ENCODE results near the gene GALNT17. TPM values are rescaled to one million over a fixed set of nuclear protein-coding genes. Genes with fewer than 3 reads are reported as not detected.

The GALNT17 gene
- total RNA-seq, 1 experiment from 2014 or later = not detected

DNA sequence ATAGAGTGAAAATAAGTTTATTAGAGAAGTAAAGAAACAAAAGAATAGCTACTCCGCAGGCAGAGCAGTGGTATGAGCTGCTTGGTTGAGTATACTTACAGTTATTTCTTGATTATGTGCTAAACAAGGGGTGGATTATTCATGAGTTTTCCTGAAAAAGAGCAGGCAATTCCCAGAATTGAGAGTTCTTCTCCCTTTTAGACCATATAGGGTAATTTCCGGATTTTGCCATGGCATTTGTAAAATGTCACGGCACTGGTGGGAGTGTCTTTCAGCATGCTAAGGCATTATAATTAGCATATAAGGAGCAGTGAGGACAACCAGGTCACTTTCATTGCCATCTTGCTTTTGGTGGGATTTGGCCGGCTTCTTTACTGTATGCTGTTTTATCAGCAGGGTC lies 25.7 kb upstream of the GALNT17 start:
- Histone ChIP-seq H4K20me1 (ENCODE audit: low read length) (no peaks in the 10 kb centered on the region), H3K9me3 (ENCODE audit: low read length) (no peaks in the 10 kb centered on the region), H3K27me3 (ENCODE audit: low read length) (no peaks in the 10 kb centered on the region), H2AFZ (ENCODE audit: low read length) (no peak overlapping the region), H3K4me3 (ENCODE audit: low read length) (no peak overlapping the region), H3F3A (ENCODE audit: low read length, unreplicated experiment) (no peaks in the 10 kb centered on the region), H3K9me2 (replicated peaks; ENCODE audit: low read length) (no peaks in the 10 kb centered on the region), H3K36me3 (ENCODE audit: low read depth, low read length) (no peaks in the 10 kb centered on the region), H3K4me1 (ENCODE audit: insufficient read depth, low read length) (no peaks in the 10 kb centered on the region), H3K27ac (ENCODE audit: low read length) (no peak overlapping the region), H3K4me2 (ENCODE audit: low read length) (no peak overlapping the region), H3K9ac (ENCODE audit: low read length) (no peak overlapping the region), H3K79me2 (ENCODE audit: low read length) (no peaks in the 10 kb centered on the region)
- DNase-seq (no peak), ATAC-seq (no peak)
- intact Hi-C loops (cut with micrococcal nuclease) = no loop called here
- TF ChIP-seq, protein P1, sequence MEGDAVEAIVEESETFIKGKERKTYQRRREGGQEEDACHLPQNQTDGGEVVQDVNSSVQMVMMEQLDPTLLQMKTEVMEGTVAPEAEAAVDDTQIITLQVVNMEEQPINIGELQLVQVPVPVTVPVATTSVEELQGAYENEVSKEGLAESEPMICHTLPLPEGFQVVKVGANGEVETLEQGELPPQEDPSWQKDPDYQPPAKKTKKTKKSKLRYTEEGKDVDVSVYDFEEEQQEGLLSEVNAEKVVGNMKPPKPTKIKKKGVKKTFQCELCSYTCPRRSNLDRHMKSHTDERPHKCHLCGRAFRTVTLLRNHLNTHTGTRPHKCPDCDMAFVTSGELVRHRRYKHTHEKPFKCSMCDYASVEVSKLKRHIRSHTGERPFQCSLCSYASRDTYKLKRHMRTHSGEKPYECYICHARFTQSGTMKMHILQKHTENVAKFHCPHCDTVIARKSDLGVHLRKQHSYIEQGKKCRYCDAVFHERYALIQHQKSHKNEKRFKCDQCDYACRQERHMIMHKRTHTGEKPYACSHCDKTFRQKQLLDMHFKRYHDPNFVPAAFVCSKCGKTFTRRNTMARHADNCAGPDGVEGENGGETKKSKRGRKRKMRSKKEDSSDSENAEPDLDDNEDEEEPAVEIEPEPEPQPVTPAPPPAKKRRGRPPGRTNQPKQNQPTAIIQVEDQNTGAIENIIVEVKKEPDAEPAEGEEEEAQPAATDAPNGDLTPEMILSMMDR (conservative IDR thresholded peaks at IDR 0.05; ENCODE audit: low read depth, low read length) = no peak
- TF ChIP-seq EZH2 (IDR thresholded peaks at IDR 0.05; ENCODE audit: low read length, unreplicated experiment) (no peak), EZH2phosphoT487 (IDR thresholded peaks at IDR 0.05; ENCODE audit: borderline replicate concordance, low read length) (no peak)
- CTCF ChIA-PET = no interaction called here
- POLR2A ChIA-PET (ENCODE audit: unreplicated experiment) = no interaction called here
- no TSS peak for BruUV-seq (replicated peaks)

DNA sequence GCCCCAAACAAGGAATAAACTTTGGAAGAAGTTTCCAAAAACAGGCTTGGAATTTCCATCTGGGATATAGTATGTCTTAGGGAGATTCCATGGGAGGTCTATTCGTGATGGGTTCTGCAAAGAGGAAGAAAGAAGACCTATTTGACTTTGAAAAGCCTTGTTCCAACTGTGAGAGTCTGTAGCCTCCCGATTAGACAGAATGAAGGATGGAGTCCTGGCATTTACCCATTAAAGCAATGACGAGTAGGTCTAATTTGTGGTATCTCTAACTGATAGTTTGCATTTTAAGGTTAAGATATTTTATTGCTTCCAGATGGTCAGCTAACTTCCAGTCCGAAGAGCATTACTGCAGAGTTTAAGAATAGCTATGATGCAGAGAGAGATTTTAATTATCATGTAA lies 19.5 kb upstream of the GALNT17 start:
- ChIA-PET POLR2A (ENCODE audit: unreplicated experiment) (no interaction called here), CTCF (no interaction called here)
- H3K27me3 ChIP-seq (ENCODE audit: low read length) = no peaks in the 10 kb centered on the region
- no peak overlapping the region for H3K4me2 ChIP-seq (ENCODE audit: low read length)
- ATAC-seq = no peak
- no peak overlapping the region for H3K4me3 ChIP-seq (ENCODE audit: low read length)
- no peak overlapping the region for H3K9ac ChIP-seq (ENCODE audit: low read length)
- H3K79me2 ChIP-seq (ENCODE audit: low read length) = no peaks in the 10 kb centered on the region
- no TSS peak for BruUV-seq (replicated peaks)
- H3K9me3 ChIP-seq (ENCODE audit: low read length) = no peaks in the 10 kb centered on the region
- TF ChIP-seq EZH2phosphoT487 (IDR thresholded peaks at IDR 0.05; ENCODE audit: borderline replicate concordance, low read length) (no peak), EZH2 (IDR thresholded peaks at IDR 0.05; ENCODE audit: low read length, unreplicated experiment) (no peak)
- TF ChIP-seq, protein P1 (conservative IDR thresholded peaks at IDR 0.05; ENCODE audit: low read depth, low read length) = no peak
- H3K36me3 ChIP-seq (ENCODE audit: low read depth, low read length) = no peaks in the 10 kb centered on the region
- intact Hi-C loops (cut with micrococcal nuclease) = no loop called here
- DNase-seq = no peak
- H3F3A ChIP-seq (ENCODE audit: low read length, unreplicated experiment) = no peaks in the 10 kb centered on the region
- no peaks in the 10 kb centered on the region for H3K4me1 ChIP-seq (ENCODE audit: insufficient read depth, low read length)
- H3K27ac ChIP-seq (ENCODE audit: low read length) = no peak overlapping the region
- no peaks in the 10 kb centered on the region for H4K20me1 ChIP-seq (ENCODE audit: low read length)
- no peak overlapping the region for H2AFZ ChIP-seq (ENCODE audit: low read length)
- no peaks in the 10 kb centered on the region for H3K9me2 ChIP-seq (replicated peaks; ENCODE audit: low read length)

DNA sequence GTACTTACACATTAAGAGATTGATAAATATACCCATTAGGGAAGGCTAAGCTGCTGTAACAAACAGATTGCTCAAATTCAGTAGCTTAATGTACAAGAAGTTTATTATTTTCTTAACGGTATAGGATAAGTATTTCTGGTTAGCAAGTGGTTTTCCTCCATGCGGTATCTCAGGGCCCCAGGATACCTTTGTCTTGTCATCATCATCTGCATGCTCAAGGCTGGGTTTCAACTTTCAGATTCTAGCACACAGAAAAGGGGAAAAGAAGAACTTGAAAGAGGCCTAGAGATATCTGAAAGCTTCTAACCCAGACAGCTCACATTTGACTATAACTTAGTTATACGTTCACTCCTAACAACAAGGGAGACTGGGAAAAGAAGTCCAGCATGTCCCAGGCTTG lies 11.8 kb upstream of the GALNT17 start:
- H3K4me2 ChIP-seq (ENCODE audit: low read length) = no peak overlapping the region
- H3K4me1 ChIP-seq (ENCODE audit: insufficient read depth, low read length) = no peaks in the 10 kb centered on the region
- H3K9me3 ChIP-seq (ENCODE audit: low read length) = peaks cover 6% of the 10 kb centered on the region; the same call in 1 of the 2 replicates
- ATAC-seq = no peak
- BruUV-seq (replicated peaks) = no TSS peak
- no peaks in the 10 kb centered on the region for H3K27me3 ChIP-seq (ENCODE audit: low read length)
- no peaks in the 10 kb centered on the region for H3K9me2 ChIP-seq (replicated peaks; ENCODE audit: low read length)
- ChIA-PET POLR2A (ENCODE audit: unreplicated experiment) (no interaction called here), CTCF (no interaction called here)
- no peaks in the 10 kb centered on the region for H3F3A ChIP-seq (ENCODE audit: low read length, unreplicated experiment)
- intact Hi-C loops (cut with micrococcal nuclease) = no loop called here
- no peak overlapping the region for H2AFZ ChIP-seq (ENCODE audit: low read length)
- no peaks in the 10 kb centered on the region for H3K36me3 ChIP-seq (ENCODE audit: low read depth, low read length)
- H3K4me3 ChIP-seq (ENCODE audit: low read length) = no peak overlapping the region
- no peak overlapping the region for H3K9ac ChIP-seq (ENCODE audit: low read length)
- no peak for DNase-seq
- H4K20me1 ChIP-seq (ENCODE audit: low read length) = no peaks in the 10 kb centered on the region
- H3K27ac ChIP-seq (ENCODE audit: low read length) = no peak overlapping the region
- TF ChIP-seq, protein P1 (conservative IDR thresholded peaks at IDR 0.05; ENCODE audit: low read depth, low read length) = no peak
- no peak for TF ChIP-seq EZH2phosphoT487 (IDR thresholded peaks at IDR 0.05; ENCODE audit: borderline replicate concordance, low read length)
- no peak for TF ChIP-seq EZH2 (IDR thresholded peaks at IDR 0.05; ENCODE audit: low read length, unreplicated experiment)
- H3K79me2 ChIP-seq (ENCODE audit: low read length) = no peaks in the 10 kb centered on the region
